ENCODE results near the gene SELENOF. TPM values are rescaled to one million over a fixed set of nuclear protein-coding genes. Genes with fewer than 3 reads are reported as not detected.

The SELENOF gene
- total and polyA plus RNA-seq, 2 of the 4 experiments (the other 2 are of a cell fraction): 60.0 to 153 TPM

GRCh38 chr1:86832433-86832832, 81.5 kb downstream of the SELENOF start:
- TF ChIP-seq RFX5 (IDR thresholded peaks at IDR 0.05; ENCODE audit: low read depth, low read length) (no peak), SMC3 (IDR thresholded peaks at IDR 0.05; ENCODE audit: low read depth, low read length) (no peak), FOS (IDR thresholded peaks at IDR 0.05; ENCODE audit: low read depth, low read length) (no peak), NFE2L2 (IDR thresholded peaks at IDR 0.05; ENCODE audit: low read depth, low read length) (no peak), ELK1 (IDR thresholded peaks at IDR 0.05; ENCODE audit: borderline replicate concordance, low read depth, low read length) (no peak), USF2 (IDR thresholded peaks at IDR 0.05; ENCODE audit: low read depth, low read length) (no peak), POLR2A (IDR thresholded peaks at IDR 0.05; ENCODE audit: low read depth, low read length) (no peak)
- Histone ChIP-seq H3K18ac (ENCODE audit: low read depth, low read length) (no peak overlapping the region), H3K4me2 (ENCODE audit: low read depth, low read length) (no peak overlapping the region), H3K36me3 (ENCODE audit: control insufficient read depth, insufficient read depth, low read length) (no peaks in the 10 kb centered on the region), H2AFZ (replicated peaks; ENCODE audit: low read length, poor library complexity) (no peak overlapping the region), H3K9me3 (ENCODE audit: control insufficient read depth, insufficient read depth, low read length) (peaks cover 2% of the 10 kb centered on the region; the same call in 1 of the 2 replicates), H2BK20ac (ENCODE audit: low read depth, low read length) (no peak overlapping the region), H2AK9ac (replicated peaks; ENCODE audit: low read depth, low read length, poor library complexity) (no peak overlapping the region), H3K4me3 (ENCODE audit: insufficient read depth, low read depth, low read length) (no peak overlapping the region), H2BK15ac (ENCODE audit: low read depth, low read length) (no peak overlapping the region), H3K27ac (ENCODE audit: insufficient read depth, low read length) (no peak overlapping the region), H3K9ac (ENCODE audit: low read depth, low read length) (no peak overlapping the region), H3K14ac (replicated peaks; ENCODE audit: low read depth, low read length) (no peak overlapping the region), H3K9me1 (ENCODE audit: insufficient read depth, low read length) (no peaks in the 10 kb centered on the region), H3K27me3 (ENCODE audit: control insufficient read depth, insufficient read depth, low read length) (no peaks in the 10 kb centered on the region), H2BK5ac (ENCODE audit: low read depth, low read length, poor library complexity, severe bottlenecking) (no peak overlapping the region), H3K79me1 (ENCODE audit: low read depth in 1 of 2, low read length in 2 of 2) (no peaks in the 10 kb centered on the region), H4K5ac (ENCODE audit: low read depth, low read length) (no peak overlapping the region), H2BK120ac (ENCODE audit: low read depth, low read length) (no peak overlapping the region), H4K20me1 (ENCODE audit: insufficient read depth, low read length) (no peaks in the 10 kb centered on the region), H4K91ac (ENCODE audit: insufficient read depth, low read depth, low read length) (no peak overlapping the region), H3K56ac (ENCODE audit: extremely low read depth, insufficient read depth, low read length) (no peak overlapping the region), H2AK5ac (ENCODE audit: low read depth, low read length) (no peak overlapping the region), H3K4me1 (ENCODE audit: control insufficient read depth, insufficient read depth, low read length) (no peaks in the 10 kb centered on the region), H4K8ac (ENCODE audit: low read depth in 2 of 2, low read length in 2 of 2) (no peak overlapping the region), H3K4ac (ENCODE audit: low read depth, low read length) (no peak overlapping the region), H3K23ac (ENCODE audit: low read depth, low read length) (no peak overlapping the region)
- in situ Hi-C loops (cut with MboI; ENCODE audit: low sequenced_read_pairs): loop anchor here (10.0 kb wide), 2 partner anchors 122 to 252 kb away; no protein-coding TSS in a partner anchor
- intact Hi-C loops (cut with micrococcal nuclease): loop anchor here (5.0 kb wide), 1 partner anchor 450 kb away; no protein-coding TSS in a partner anchor
- ChIA-PET POLR2A (ENCODE audit: unreplicated experiment) (no interaction called here), CTCF (no interaction called here)
- ATAC-seq (ENCODE audit: low read depth) (no peak), DNase-seq (no peak)
- no TSS peak for BruUV-seq (replicated peaks)
- dilution Hi-C loops (cut with HindIII; ENCODE audit: low sequenced_read_pairs, unreplicated experiment): no loop called here
- no CpG with 5 or more reads among the region's 1 CpG for WGBS, 2 experiments (ENCODE audit: extremely low coverage in 2 of 2, insufficient read length in 1 of 2)

All from IMR-90 (cell line).